ENCODE measurements around the gene FANCB. TPM values are rescaled to one million over a fixed set of nuclear protein-coding genes. Genes with fewer than 3 reads are reported as not detected.

The FANCB gene
- total RNA-seq, 4 donors from 2014 or later = 2.5 to 4.8 (median 3.2) TPM

GRCh38 chrX:14873676-14874049, 794 bp upstream of the FANCB start:
- 0 to 44% methylated on average over 5 to 8 of the region's 8 CpGs for WGBS, 2 donors
- Histone ChIP-seq H3K4me3 (peak overlapping the region; percentile 45 to 83 (median 56)), H3K27me3 (no peaks in the 10 kb centered on the region), H3K36me3 (no peaks in the 10 kb centered on the region), H3K9me3 (no peaks in the 10 kb centered on the region), H3K27ac (peak overlapping the region; percentile 81 to 95 (median 90)), H3K4me1 (peaks cover 0 to 16% (median 0%) of the 10 kb centered on the region in 4 donors)
- no peak for TF ChIP-seq CTCF (IDR thresholded peaks at IDR 0.05)
- TF ChIP-seq EP300 (IDR thresholded peaks at IDR 0.05) = no peak
- no peak for TF ChIP-seq POLR2A (IDR thresholded peaks at IDR 0.05)
- DNase-seq (ENCODE audit: low spot score in 2 of 2) = no peak

DNA sequence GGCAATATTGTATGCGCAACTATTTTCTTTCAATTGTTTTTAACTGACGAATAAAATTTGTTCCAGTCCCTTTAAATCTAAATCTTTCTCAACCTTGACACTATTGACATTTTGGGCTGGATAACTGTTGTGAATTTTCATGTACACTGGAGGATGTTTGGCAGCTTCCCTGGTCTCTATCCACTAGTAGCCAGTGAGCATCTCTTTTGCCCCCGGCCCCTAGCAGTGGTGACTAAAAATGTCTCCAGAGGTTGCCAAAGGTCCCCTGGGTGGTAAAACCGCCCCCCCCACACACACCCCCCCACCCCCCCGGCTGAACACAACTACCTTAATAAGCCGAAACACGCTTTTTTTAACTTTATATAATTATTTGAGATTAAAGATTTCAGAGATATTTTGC, 514 bp downstream of the FANCB start:
- H3K4me3 ChIP-seq = peak overlapping the region; percentile 42 to 83 (median 50)
- 13 to 48% methylated on average over 6 to 7 of the region's 7 CpGs for WGBS, 2 donors
- H3K9me3 ChIP-seq = no peaks in the 10 kb centered on the region

DNA sequence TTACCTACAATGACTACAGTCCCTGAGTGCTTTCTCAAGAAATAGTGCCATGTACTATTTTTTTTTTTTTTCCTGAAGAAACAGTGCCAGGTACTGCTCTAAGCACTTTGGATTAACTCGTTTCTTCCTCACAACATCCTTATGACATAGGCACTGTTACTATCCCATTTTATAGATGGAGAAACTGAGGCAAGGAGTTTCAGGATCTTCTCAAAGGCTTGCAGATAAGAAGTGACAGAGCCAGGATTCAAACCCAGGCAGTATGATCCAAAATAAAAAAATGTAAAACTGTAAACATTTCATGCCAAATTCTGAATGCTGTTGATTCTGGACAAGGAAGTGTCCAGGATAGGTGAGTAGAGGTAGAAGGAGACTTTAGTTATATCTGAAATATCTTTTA, 1.1 kb downstream of the FANCB start:
- no peak overlapping the region for H3K27ac ChIP-seq
- H3K36me3 ChIP-seq = no peaks in the 10 kb centered on the region
- DNase-seq (ENCODE audit: low spot score in 2 of 2) = no peak

More for the DNA sequence above, 514 bp downstream of the FANCB start:
- H3K27me3 ChIP-seq = no peaks in the 10 kb centered on the region
- no peak for DNase-seq (ENCODE audit: low spot score in 2 of 2)
- TF ChIP-seq CTCF (IDR thresholded peaks at IDR 0.05) (no peak), POLR2A (IDR thresholded peaks at IDR 0.05) (no peak), EP300 (IDR thresholded peaks at IDR 0.05) (no peak)
- peaks cover 0 to 16% (median 0%) of the 10 kb centered on the region in 4 donors for H3K4me1 ChIP-seq
- H3K27ac ChIP-seq = peak overlapping the region in 3 of 4 donors; percentile 56 to 95 (median 74)
- no peaks in the 10 kb centered on the region for H3K36me3 ChIP-seq

GRCh38 chrX:14865201-14865600, 7.7 kb downstream of the FANCB start:
- Histone ChIP-seq H3K4me3 (no peak overlapping the region), H3K9me3 (peaks cover 0 to 4% (median 0%) of the 10 kb centered on the region in 4 donors), H3K27me3 (no peaks in the 10 kb centered on the region), H3K36me3 (no peaks in the 10 kb centered on the region), H3K4me1 (no peaks in the 10 kb centered on the region), H3K27ac (peak overlapping the region in 3 of 4 donors; percentile 30 to 82 (median 68))
- no peak for TF ChIP-seq EP300 (IDR thresholded peaks at IDR 0.05)
- no peak for TF ChIP-seq CTCF (IDR thresholded peaks at IDR 0.05)
- no peak for TF ChIP-seq POLR2A (IDR thresholded peaks at IDR 0.05)
- no peak for DNase-seq (ENCODE audit: low spot score in 2 of 2)
- 35 to 44% methylated on average over 1 of the region's 1 CpG for WGBS, 2 donors

More for the DNA sequence above, 1.1 kb downstream of the FANCB start:
- TF ChIP-seq CTCF (IDR thresholded peaks at IDR 0.05) (no peak), EP300 (IDR thresholded peaks at IDR 0.05) (no peak), POLR2A (IDR thresholded peaks at IDR 0.05) (no peak)
- no peak overlapping the region for H3K4me3 ChIP-seq
- 76 to 79% methylated on average over 1 of the region's 1 CpG for WGBS, 2 donors
- H3K27me3 ChIP-seq = no peaks in the 10 kb centered on the region
- H3K4me1 ChIP-seq = peaks cover 0 to 16% (median 0%) of the 10 kb centered on the region in 4 donors
- peaks cover 0 to 2% (median 0%) of the 10 kb centered on the region in 4 donors for H3K9me3 ChIP-seq

DNA sequence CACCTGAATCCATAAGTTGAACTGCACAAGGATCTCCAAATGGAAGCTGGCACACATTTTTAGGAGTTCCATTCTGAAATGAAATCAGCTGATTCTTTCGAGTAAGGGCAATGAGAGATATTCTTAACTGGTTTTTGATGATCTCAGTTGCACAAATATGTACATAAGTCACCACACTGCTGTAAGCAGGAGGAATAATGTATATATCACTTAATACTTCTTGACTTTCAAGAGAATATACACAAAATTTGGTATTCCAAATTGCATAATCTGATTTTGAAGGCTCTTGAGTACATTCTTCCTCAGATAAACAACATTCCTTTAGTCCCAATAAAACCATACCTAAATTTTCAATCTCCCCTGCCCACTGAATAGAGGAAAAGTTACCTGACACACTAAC, 8.2 kb downstream of the FANCB start:
- DNase-seq (ENCODE audit: low spot score in 2 of 2) = no peak
- Histone ChIP-seq H3K36me3 (no peaks in the 10 kb centered on the region), H3K27me3 (no peaks in the 10 kb centered on the region), H3K9me3 (peaks cover 0 to 4% (median 0%) of the 10 kb centered on the region in 4 donors), H3K4me1 (no peaks in the 10 kb centered on the region), H3K4me3 (no peak overlapping the region), H3K27ac (peak overlapping the region; percentile 15 to 82 (median 49))
- WGBS, 2 donors = 58 to 60% methylated on average over 1 of the region's 1 CpG
- TF ChIP-seq CTCF (IDR thresholded peaks at IDR 0.05) = no peak
- TF ChIP-seq EP300 (IDR thresholded peaks at IDR 0.05) = no peak
- TF ChIP-seq POLR2A (IDR thresholded peaks at IDR 0.05) = no peak

All from tibial nerve (tissue), 4 donors.